K562 (cell line): ENCODE measurements around the gene ZNF775. TPM values are rescaled to one million over a fixed set of nuclear protein-coding genes. Genes with fewer than 3 reads are reported as not detected.

Source experiments
- ATAC-seq: fragments of 200-7000 bp; cut with Tn5 transposase; 3 replicates; pipeline ENCODE4 v1.9.1; 2020; ENCODE audit warnings: moderate library complexity
- BruUV-seq: library from RNA; stranded (reverse); fragments of 400-500 nt; replicated peaks from 2 replicates; lab custom pipeline; 2021; lab: Mats Ljungman, UMichigan
- CTCF ChIA-PET: fragments of 300-600 bp; formaldehyde crosslinking; extraction: SDS; loops from one replicate; lab custom pipeline; 2021; ENCODE audit warnings: low intra/inter-chr PET ratio; lab: Yijun Ruan, JAX
- POLR2A ChIA-PET: fragments of 300-600, 350-650 bp; sonication (Branson Sonifier 250); formaldehyde crosslinking; extraction: SDS; loops from one replicate; lab custom pipeline; 2021; ENCODE audit warnings: antibody characterized with exemption, inconsistent platforms; lab: Yijun Ruan, JAX
- DNase-seq, 4 experiments: peaks; one replicate each; pipeline versions ENCODE4 v3.0.0 to v3.0.0-alpha.2; 2011 to 2018; ENCODE audit warnings: low spot score in 3 of 4, mixed read lengths in 3 of 4; ENCODE audit errors: extremely low read depth in 1 of 4
- FAIRE-seq: peaks from 2 replicates; lab custom pipeline; 2011; peaks lifted over from hg19 to GRCh38; lab: Jason Lieb, UNC
- H2AFZ ChIP-seq: 2 replicates; pipeline ENCODE4 v1.6.0; 2011; ENCODE audit warnings: low read depth, low read length, control low read depth, inconsistent platforms
- H3K27ac ChIP-seq: fragments of 200-600 bp; 3 replicates; pipeline ENCODE4 v1.8.0; 2011; ENCODE audit warnings: low read depth, mild to moderate bottlenecking, control low read depth, inconsistent platforms, low read length, moderate library complexity, mixed read lengths; ENCODE audit errors: extremely low read depth
- H3K27me3 ChIP-seq, 2 experiments: fragments of 300-600 bp in 1 of 2; 2 replicates in 1 of 2; 3 replicates in 1 of 2; pipeline versions ENCODE4 v1.6.0 to v1.8.0; 2011; ENCODE audit warnings: inconsistent platforms in 2 of 2, low read length in 2 of 2, mild to moderate bottlenecking in 1 of 2, mixed read lengths in 1 of 2, moderate library complexity in 1 of 2; ENCODE audit not compliant: control insufficient read depth in 2 of 2, insufficient read depth in 2 of 2
- H3K36me3 ChIP-seq: fragments of 300-600 bp; 3 replicates; pipeline ENCODE4 v1.8.0; 2011; ENCODE audit warnings: mild to moderate bottlenecking, low read length, inconsistent platforms; ENCODE audit not compliant: control insufficient read depth, insufficient read depth
- H3K4me1 ChIP-seq, 2 experiments: fragments of 200-600 bp in 1 of 2; replicated peaks in 1 of 2; 2 replicates in 1 of 2; 3 replicates in 1 of 2; pipeline versions ENCODE4 v1.5.1 to v1.8.0; 2011; ENCODE audit warnings: inconsistent platforms in 2 of 2, low read length in 2 of 2, mild to moderate bottlenecking in 1 of 2, mixed read lengths in 1 of 2, moderate library complexity in 1 of 2; ENCODE audit not compliant: control insufficient read depth in 2 of 2, insufficient read depth in 2 of 2
- H3K4me2 ChIP-seq: 2 replicates; pipeline ENCODE4 v1.6.1; 2011; ENCODE audit warnings: low read length, control low read depth, inconsistent platforms, mixed read lengths; ENCODE audit not compliant: insufficient read depth
- H3K4me3 ChIP-seq: fragments of 200-600 bp; sonication (generic), shearing (Covaris generic); 2 replicates; pipeline ENCODE4 v1.5.1; 2016; ENCODE audit warnings: control low read depth, inconsistent platforms
- H3K79me2 ChIP-seq: fragments of 200-600 bp; 3 replicates; pipeline ENCODE4 v1.8.0; 2011; ENCODE audit warnings: low read length, inconsistent platforms; ENCODE audit not compliant: control insufficient read depth, insufficient read depth
- H3K9ac ChIP-seq, 2 experiments: 2 replicates each; pipeline versions ENCODE4 v1.6.0 to v1.6.1; 2011; ENCODE audit warnings: low read depth in 2 of 2, low read length in 2 of 2, control low read depth in 1 of 2, inconsistent platforms in 1 of 2, mild to moderate bottlenecking in 1 of 2, mixed read lengths in 1 of 2; ENCODE audit not compliant: insufficient read depth in 1 of 2
- H3K9me1 ChIP-seq: one replicate; pipeline ENCODE4 v1.6.0; 2011; ENCODE audit warnings: inconsistent platforms, mild to moderate bottlenecking, low read length, moderate library complexity; ENCODE audit not compliant: control insufficient read depth, insufficient read depth
- H3K9me3 ChIP-seq: replicated peaks from 2 replicates; pipeline ENCODE4 v1.5.1; 2011; ENCODE audit warnings: low read depth, low read length, inconsistent platforms; ENCODE audit not compliant: control insufficient read depth, insufficient read depth
- H4K20me1 ChIP-seq: replicated peaks from 2 replicates; pipeline ENCODE4 v1.6.1; 2011; ENCODE audit warnings: low read length, inconsistent platforms, mixed read lengths; ENCODE audit not compliant: control insufficient read depth, insufficient read depth
- ELF2 ChIP-seq: fragments of 250-450 bp; sonication (Bioruptor Pico); IDR thresholded peaks from 2 replicates; pipeline ENCODE4 v1.5.0; 2021; ENCODE audit warnings: mild to moderate bottlenecking
- FIP1L1 ChIP-seq: fragments of 200-400 bp; formaldehyde crosslinking; IDR thresholded peaks from 2 replicates; pipeline ENCODE4 v1.6.1; 2018; ENCODE audit warnings: mild to moderate bottlenecking, low read depth, low read length; ENCODE audit not compliant: poor library complexity, severe bottlenecking
- GTF2F1 ChIP-seq: IDR thresholded peaks from 2 replicates; pipeline ENCODE4 v1.6.1; 2011; ENCODE audit warnings: low read depth, low read length, improper control_type of control experiment
- MAX ChIP-seq: sonication (generic); formaldehyde crosslinking; IDR thresholded peaks from 2 replicates; pipeline ENCODE4 v1.9.0; 2022; ENCODE audit warnings: mild to moderate bottlenecking, missing genetic modification reagents
- RBBP5 ChIP-seq: fragments of 200-600 bp; sonication (generic); IDR thresholded peaks from 2 replicates; pipeline ENCODE4 v1.6.1; 2012; ENCODE audit warnings: borderline replicate concordance, mild to moderate bottlenecking, low read length, control low read depth, inconsistent platforms; ENCODE audit not compliant: insufficient read depth, poor library complexity, severe bottlenecking
- SLC30A9 ChIP-seq: fragments of 250-450 bp; sonication (Bioruptor Pico); IDR thresholded peaks from 2 replicates; pipeline ENCODE4 v1.8.0; 2022; ENCODE audit warnings: mild to moderate bottlenecking, moderate library complexity
- SRSF7 ChIP-seq: fragments of 200-400 bp; formaldehyde crosslinking; optimal IDR thresholded peaks from 2 replicates; pipeline ENCODE3; 2017; ENCODE audit warnings: mild to moderate bottlenecking, low read depth, low read length
- TFAP4 ChIP-seq: sonication (generic); formaldehyde crosslinking; IDR thresholded peaks from 2 replicates; pipeline ENCODE4 v1.8.0; 2022; ENCODE audit warnings: missing genetic modification reagents, mild to moderate bottlenecking, moderate library complexity, borderline replicate concordance
- ZNF707 ChIP-seq: fragments of 250-450 bp; sonication (Bioruptor Pico); conservative IDR thresholded peaks from 2 replicates; pipeline ENCODE4 v1.8.0; 2022; ENCODE audit warnings: inconsistent platforms, mild to moderate bottlenecking, moderate library complexity
- WGBS: fragments of 100-300 bp; shearing (Covaris generic); methylation state at CpG from one replicate; pipeline ENCODE4 v1.1.6; 2016; ENCODE audit warnings: low coverage, mixed read lengths; ENCODE audit not compliant: insufficient coverage; ENCODE audit errors: missing lambda C conversion rate; 5-methylcytosine and 5-hydroxymethylcytosine counted together
- in situ Hi-C: fragments of 300-500 bp; cut with MboI; formaldehyde crosslinking; loops from 4 replicates; pipeline ENCODE4 v1.15.0; 2018; ENCODE audit warnings: inconsistent platforms, mixed read lengths
- intact Hi-C: fragments of 100-400 bp; cut with micrococcal nuclease; formaldehyde crosslinking; loops from 2 replicates; pipeline ENCODE4 v1.14.2; 2022
- polyA plus RNA-seq, 8 experiments: library from polyadenylated mRNA; depleted of rRNA in 4 of 8; stranded (reverse) in 5 of 8; unstranded in 3 of 8; fragments of >200 nt; fragmentation: Nextera tagmentation in 2 of 8; fragmentation: Illumina TruSeq in 1 of 8; extraction: Ambion mirVana in 2 of 8; extraction: Trizol in 1 of 8; gene quantifications; 2 replicates each; pipeline versions ENCODE4 v1.2.1 to v1.2.3, GENCODE V29; 2011 to 2014; ENCODE audit warnings: inconsistent platforms in 1 of 8, missing spikeins in 1 of 8
- total RNA-seq, 7 experiments: library from RNA; depleted of rRNA in 6 of 7; stranded (reverse); fragments of >200 nt in 6 of 7; fragmentation: Illumina TruSeq in 2 of 7; extraction: Trizol in 2 of 7; gene quantifications; 2 replicates each; pipeline versions ENCODE4 v1.2.1 to v1.2.3, GENCODE V29; 2011 to 2021; ENCODE audit warnings: low replicate concordance in 1 of 7

ZNF775 gene
- total and polyA plus RNA-seq, 9 of the 15 experiments (the other 6 are each of a cell fraction or from before 2014, with no cell fraction given), result 0.04 to 18.7 (median 4.9) TPM

DNA sequence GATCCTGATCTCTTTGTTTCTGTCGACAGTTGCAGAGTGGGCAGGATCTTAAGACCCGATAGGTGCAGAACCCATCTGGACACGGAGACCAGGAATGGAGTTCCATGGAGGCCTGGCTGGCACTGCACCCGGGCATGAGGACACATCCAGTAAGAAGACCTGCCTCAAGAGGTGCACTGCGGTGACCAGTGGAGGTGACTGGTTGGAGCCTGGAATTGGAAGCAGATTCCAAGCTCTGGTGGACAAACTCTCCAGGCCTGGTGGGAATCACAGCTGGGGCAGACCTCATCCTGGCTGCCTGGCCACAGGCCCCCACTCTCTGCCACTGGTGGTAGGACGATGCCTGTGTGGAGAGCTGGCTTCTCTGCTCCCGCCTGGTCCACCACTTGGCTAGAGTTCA is 31.0 kb downstream of the ZNF775 start:
- no TSS peak for BruUV-seq
- H3K27me3 ChIP-seq, result no peaks in the 10 kb centered on the region
- FAIRE-seq, result no peak
- no peaks in the 10 kb centered on the region for H3K9me1 ChIP-seq
- H2AFZ ChIP-seq, result no peak overlapping the region
- DNase-seq, result no peak
- TF ChIP-seq MAX (CRISPR knock-in tag) (peak; percentile 28; the same call in 1 of the 2 replicates), ELF2 (no peak)
- H3K9ac ChIP-seq, result peak overlapping the region in 1 of 2 experiments; percentile 72; a peak in 2 of 4 replicates
- no peaks in the 10 kb centered on the region for H4K20me1 ChIP-seq
- in situ Hi-C loops, result no loop called here
- H3K79me2 ChIP-seq, result peaks cover 11% of the 10 kb centered on the region; the same call in 2 of the 3 replicates
- H3K36me3 ChIP-seq, result peaks cover 13% of the 10 kb centered on the region; the same call in 1 of the 3 replicates
- H3K4me3 ChIP-seq, result no peak overlapping the region
- no peak overlapping the region for H3K27ac ChIP-seq
- peaks cover 15 to 45% of the 10 kb centered on the region in 2 experiments for H3K4me1 ChIP-seq
- WGBS, result 68% methylated on average over 7 of the region's 7 CpGs
- ChIA-PET POLR2A (interaction anchor here (0.6 to 1.0 kb wide), 4 partner anchors 14 to 1109 kb away, joined by 3 to 4 read pairs (median 3); no protein-coding TSS in a partner anchor), CTCF (no interaction called here)
- intact Hi-C loops, result no loop called here
- H3K9me3 ChIP-seq, result no peaks in the 10 kb centered on the region
- no peak overlapping the region for H3K4me2 ChIP-seq
- no peak for ATAC-seq

DNA sequence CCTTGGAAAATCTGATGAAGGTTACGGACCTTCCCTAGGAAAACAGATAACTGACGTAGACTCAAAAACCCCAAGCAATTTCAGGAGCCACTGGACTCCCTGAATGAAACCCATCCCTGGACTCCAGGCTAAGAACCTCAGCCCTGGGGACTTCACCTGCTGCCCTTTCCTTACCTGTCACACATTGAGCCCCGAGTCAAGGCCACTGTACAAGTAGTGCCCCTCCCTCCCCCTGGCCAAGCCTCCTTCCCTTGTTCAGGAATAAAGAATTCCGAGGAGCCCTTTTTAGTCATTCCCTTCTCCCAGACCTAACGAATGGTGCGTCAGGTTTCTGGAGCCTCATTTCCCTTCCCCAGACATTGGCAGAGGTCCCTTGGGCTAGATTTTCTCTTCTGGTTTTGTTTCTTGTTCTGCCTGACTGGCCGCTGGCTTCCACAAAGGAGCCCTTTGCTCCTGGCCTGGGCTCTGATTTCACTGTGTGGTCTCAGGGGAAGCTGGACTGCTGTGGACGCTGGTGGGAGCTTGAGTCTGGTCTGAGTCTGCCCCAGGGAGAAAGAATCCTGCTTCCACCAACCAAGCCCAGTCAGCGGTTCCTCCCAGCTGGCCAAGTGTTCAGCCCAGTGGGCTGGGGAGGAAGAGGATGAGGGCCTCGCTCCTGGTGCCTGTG is 31.7 kb downstream of the ZNF775 start:
- H3K4me2 ChIP-seq, result no peak overlapping the region
- no peak overlapping the region for H3K4me3 ChIP-seq
- no peak overlapping the region for H3K27ac ChIP-seq
- peaks cover 15 to 39% of the 10 kb centered on the region in 2 experiments for H3K4me1 ChIP-seq
- peak overlapping the region in 1 of 2 experiments; percentile 71; a peak in 2 of 4 replicates for H3K9ac ChIP-seq
- BruUV-seq, result no TSS peak
- H3K36me3 ChIP-seq, result peaks cover 13% of the 10 kb centered on the region; the same call in 1 of the 3 replicates
- H3K27me3 ChIP-seq, result no peaks in the 10 kb centered on the region
- H3K9me3 ChIP-seq, result no peaks in the 10 kb centered on the region
- no peak overlapping the region for H2AFZ ChIP-seq
- DNase-seq, result no peak
- WGBS, result 70% methylated on average over 10 of the region's 10 CpGs
- H4K20me1 ChIP-seq, result no peaks in the 10 kb centered on the region
- CTCF ChIA-PET, result no interaction called here
- FAIRE-seq, result no peak
- POLR2A ChIA-PET, result interaction anchor here (0.6 to 1.0 kb wide), 4 partner anchors 13 to 1108 kb away, joined by 3 to 5 read pairs (median 4); no protein-coding TSS in a partner anchor
- in situ Hi-C loops (no loop called here), intact Hi-C loops (no loop called here)
- ATAC-seq, result no peak
- peaks cover 7% of the 10 kb centered on the region; the same call in 2 of the 3 replicates for H3K79me2 ChIP-seq
- no peaks in the 10 kb centered on the region for H3K9me1 ChIP-seq
- TF ChIP-seq FIP1L1, result no peak
- no peak for TF ChIP-seq TFAP4 (CRISPR knock-in tag)
- no peak for TF ChIP-seq SRSF7
- no peak for TF ChIP-seq SLC30A9
- peak; percentile 17 for TF ChIP-seq RBBP5
- TF ChIP-seq ZNF707 (CRISPR knock-in tag), result no peak
- no peak for TF ChIP-seq GTF2F1
